ENCODE data around the gene NEK1. TPM values are rescaled to one million over a fixed set of nuclear protein-coding genes. Genes with fewer than 3 reads are reported as not detected.

Gene NEK1
- total and polyA plus RNA-seq, 2 experiments from 2014 or later = 9.3 to 19.5 TPM

- H3F3A ChIP-seq (replicated peaks; ENCODE audit: low read depth) = no peaks in the 10 kb centered on the region
- TF ChIP-seq CTCF (conservative IDR thresholded peaks at IDR 0.05; ENCODE audit: low read depth in 2 of 2) (no peak), ZNF331 (CRISPR knock-in tag; IDR thresholded peaks at IDR 0.05; ENCODE audit: low read depth) (no peak), ZNF462 (CRISPR knock-in tag; IDR thresholded peaks at IDR 0.05) (no peak), EZH2 (IDR thresholded peaks at IDR 0.05; ENCODE audit: low read depth, unreplicated experiment) (no peak), JUNB (IDR thresholded peaks at IDR 0.05; ENCODE audit: unreplicated experiment) (no peak), CREB1 (CRISPR knock-in tag; IDR thresholded peaks at IDR 0.05; ENCODE audit: low read depth) (no peak), ZNF114 (CRISPR knock-in tag; IDR thresholded peaks at IDR 0.05) (no peak)
- H3K4me3 Mint-ChIP-seq = no peak overlapping the region
- no peak overlapping the region for H3K4me2 ChIP-seq
- H3K27me3 ChIP-seq (ENCODE audit: insufficient read depth) = no peaks in the 10 kb centered on the region
- H3K4me3 ChIP-seq = no peak overlapping the region
- H3K4me1 Mint-ChIP-seq = peaks cover 11% of the 10 kb centered on the region; the same call in 2 of the 3 replicates
- H2AFZ ChIP-seq = no peak overlapping the region
- no peak overlapping the region for H3K27ac Mint-ChIP-seq
- H3K36me3 ChIP-seq (ENCODE audit: insufficient read depth) = no peaks in the 10 kb centered on the region
- H3K27ac ChIP-seq (ENCODE audit: low read depth) = no peak overlapping the region
- no peaks in the 10 kb centered on the region for H4K20me1 ChIP-seq (replicated peaks; ENCODE audit: insufficient read depth)
- DNase-seq (ENCODE audit: low spot score) (no peak), ATAC-seq (no peak)
- H3K36me3 Mint-ChIP-seq (ENCODE audit: low read depth) = no peaks in the 10 kb centered on the region; the same call in 2 of the 3 replicates
- H3K27me3 Mint-ChIP-seq (ENCODE audit: insufficient read depth, low read depth, poor library complexity) = no peaks in the 10 kb centered on the region
- H3K4me1 ChIP-seq (ENCODE audit: insufficient read depth) = 0 out of 2 replicates have a peak, but pooled peaks cover under 1% of the 10 kb centered on the region
- H3K79me2 ChIP-seq (replicated peaks; ENCODE audit: insufficient read depth) = no peaks in the 10 kb centered on the region
- H3K9me3 Mint-ChIP-seq = no peaks in the 10 kb centered on the region
- H3K9me2 ChIP-seq (ENCODE audit: insufficient read depth) = no peaks in the 10 kb centered on the region
These were observed 212.2 kb downstream of the NEK1 start for GRCh38 chr4:169399976-169400767.
